Activated T-cell treated with anti-CD3 and anti-CD28 coated beads for 24 hours (primary cell): Measurements from ENCODE around the gene FLNB.

Source experiments
- DNase-seq: peaks from one replicate; pipeline ENCODE4 v3.0.0-alpha.2; 2020; ENCODE audit warnings: low read depth

FLNB gene

DNA sequence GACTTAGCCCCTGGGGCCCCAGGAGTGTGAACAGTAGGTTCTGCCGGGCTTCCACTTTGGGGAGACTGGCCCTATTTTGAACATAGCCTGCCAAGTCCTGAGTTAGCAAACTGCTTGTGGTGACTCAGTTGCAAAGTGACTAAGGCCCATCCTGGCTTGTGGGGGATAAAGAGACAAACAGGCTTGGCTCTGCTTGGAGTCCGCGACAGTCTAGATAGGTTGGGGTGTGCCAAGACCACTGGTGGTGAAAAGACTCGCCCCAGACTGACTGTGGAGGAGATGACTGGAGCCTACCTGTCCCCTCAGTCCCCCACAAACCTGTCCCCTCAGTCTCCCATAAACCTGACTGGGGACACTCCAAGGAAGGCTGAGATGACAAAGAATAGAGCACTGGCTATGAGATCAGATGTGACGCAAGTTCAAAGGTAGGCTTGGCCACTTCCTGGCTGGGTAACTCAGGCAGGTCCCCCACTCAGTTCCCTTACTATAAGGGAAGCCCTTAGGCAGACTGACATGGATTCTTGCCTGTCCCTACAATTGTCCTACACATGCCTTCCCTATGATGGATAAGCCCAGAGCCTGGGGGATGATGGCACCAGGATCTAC, 198.3 kb downstream of the FLNB start:
- no peak for DNase-seq

DNA sequence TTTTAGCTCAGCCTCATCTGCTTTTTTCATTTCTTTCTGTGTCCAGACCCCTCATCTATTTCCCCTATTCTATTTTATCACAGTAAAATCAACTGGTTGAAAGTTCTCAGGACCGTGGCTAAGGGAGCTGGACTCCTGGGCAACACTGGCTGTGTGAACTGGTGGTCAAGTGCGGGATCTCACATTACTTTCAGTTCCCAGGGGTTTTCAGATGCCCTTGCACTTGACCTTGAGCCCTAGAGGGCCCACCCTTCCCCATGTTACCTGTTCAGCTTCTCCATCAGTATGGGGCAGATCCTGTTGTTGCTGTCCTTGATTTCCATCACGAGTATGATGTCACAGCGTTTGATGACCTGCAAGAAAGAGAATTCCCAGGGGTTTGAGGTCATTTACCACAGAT, 199.7 kb downstream of the FLNB start:
- DNase-seq: no peak

DNA sequence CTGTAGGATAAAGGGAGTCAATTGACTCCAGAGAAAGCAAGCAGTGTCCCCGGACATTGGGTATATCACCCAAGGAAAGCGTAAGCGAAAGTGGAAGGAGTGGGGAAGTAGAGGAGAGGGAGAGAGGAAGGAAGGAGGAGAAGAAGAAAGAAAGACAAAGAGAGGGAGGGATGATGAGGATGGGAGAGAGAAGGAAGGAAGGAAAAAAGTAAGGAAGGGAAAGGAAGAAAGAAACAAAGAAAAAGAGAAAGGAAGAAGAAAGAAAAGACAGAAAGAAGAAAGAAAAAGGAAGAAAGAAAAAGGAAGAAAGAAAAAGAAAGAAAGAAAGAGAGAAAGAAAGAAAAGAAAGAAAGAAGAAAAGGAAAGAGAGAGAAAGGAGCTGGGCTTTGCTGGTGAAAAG, 201.7 kb downstream of the FLNB start:
- DNase-seq: no peak

DNA sequence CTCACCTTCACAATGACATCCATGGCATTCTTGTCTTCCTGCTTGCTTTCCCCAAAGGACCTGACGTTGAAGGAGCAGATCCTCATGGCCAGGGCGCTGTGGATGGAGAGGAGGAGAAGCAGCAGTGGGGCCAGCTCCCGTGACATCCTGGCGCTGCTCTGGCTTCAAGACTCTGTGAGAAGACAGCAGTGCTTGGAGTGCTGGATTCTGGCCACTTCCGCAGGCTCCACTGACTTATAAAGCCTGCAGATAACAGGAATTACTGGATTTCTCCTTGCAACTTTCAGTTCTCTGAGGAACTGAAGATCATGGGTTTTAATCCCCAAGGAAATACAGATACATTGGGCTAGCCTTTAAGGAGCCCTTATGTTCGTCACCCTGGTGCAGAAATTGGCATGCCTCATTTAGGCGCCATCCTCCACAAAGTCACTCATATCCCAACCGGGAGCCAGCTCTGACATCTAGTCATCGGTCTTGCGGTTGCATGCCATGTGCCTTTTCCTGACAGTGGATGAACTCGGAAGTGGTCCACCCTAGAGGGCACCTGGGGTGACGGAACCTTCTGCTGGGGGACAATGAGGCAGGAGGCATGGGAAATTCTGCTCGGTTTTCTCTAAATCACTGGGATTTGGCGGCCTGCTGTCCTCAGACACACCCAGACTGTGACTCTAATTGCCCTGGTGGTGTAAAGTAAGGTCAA, 202.7 kb downstream of the FLNB start, which contains the start of gene DNASE1L3:
Gene DNASE1L3, minus strand, starts transcription at position 212 of the 700 bp plus-strand sequence. Its CDS starts 66 bp downstream, at position 146.
- DNase-seq: no peak

DNA sequence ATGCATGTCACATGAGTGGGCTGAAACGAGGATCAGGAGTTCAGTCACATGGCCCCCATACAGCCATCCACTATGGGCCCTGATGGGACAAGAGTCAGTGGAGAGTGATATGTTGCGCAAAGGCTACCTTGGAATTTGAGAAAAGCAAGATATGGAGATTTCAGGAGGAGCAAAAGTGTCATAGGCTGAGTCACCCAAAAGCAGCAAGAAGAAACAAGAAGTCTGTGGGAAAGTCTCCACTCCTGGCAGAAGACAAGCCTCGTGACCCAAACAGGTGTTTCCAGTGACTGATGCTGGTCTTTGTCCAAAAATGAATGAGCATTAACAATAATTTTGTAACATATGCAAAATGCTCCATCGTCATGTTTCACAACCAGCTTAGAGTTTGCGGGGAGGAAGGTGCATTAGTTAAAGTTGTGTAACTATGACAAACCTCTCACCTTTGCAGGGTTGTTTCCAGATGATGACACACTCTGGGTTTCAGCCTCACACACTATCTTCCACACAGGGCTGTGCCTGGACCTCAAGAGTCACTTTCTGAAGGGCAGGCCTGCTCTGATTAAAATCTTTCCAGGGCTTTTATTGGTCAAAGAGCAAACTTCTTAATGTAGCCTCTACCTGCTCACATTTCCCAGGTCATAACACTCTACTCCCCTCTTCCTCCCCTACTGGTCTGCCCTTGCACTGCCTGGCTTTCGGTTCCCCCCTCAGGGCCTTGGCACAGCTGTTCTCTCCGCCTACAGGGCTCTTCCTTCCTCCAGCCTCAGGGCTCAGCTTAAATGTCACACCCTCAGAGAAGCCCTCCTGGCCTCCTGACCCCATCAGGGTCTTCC, 206.5 kb downstream of the FLNB start:
- peak; percentile 26 for DNase-seq

DNA sequence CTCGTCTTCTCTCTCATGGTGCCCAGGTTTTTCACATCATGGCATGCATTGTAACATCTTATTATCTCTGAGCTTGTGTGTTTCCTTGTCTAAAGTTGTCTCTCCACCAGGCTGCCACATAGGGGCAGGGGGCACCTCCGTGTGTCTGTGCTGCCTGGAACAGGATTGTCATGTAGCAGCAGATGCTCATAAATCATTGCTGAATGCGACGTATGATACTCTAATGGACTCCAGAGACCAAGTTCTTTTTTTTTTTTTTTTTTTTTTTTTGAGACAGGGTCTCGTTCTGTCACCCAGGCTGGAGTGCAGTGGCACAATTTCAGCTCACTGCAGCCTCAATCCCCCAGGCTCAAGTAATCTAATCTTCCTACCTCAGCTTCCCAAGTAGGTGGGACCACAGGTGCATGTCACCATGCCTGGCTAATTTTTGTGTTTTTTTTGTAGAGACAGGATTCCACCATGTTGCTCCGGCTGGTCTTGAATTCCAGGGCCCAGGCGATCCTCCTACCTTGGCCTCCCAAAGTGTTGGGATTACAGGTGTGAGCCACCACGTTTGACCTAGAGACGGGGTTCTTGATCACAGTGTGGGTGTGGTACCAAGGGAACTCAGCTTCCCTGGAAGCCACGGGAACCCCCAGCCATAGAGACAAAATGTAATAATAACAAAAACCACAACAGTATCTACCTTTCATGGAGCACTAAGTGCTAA, 207.2 kb downstream of the FLNB start:
- DNase-seq: no peak

DNA sequence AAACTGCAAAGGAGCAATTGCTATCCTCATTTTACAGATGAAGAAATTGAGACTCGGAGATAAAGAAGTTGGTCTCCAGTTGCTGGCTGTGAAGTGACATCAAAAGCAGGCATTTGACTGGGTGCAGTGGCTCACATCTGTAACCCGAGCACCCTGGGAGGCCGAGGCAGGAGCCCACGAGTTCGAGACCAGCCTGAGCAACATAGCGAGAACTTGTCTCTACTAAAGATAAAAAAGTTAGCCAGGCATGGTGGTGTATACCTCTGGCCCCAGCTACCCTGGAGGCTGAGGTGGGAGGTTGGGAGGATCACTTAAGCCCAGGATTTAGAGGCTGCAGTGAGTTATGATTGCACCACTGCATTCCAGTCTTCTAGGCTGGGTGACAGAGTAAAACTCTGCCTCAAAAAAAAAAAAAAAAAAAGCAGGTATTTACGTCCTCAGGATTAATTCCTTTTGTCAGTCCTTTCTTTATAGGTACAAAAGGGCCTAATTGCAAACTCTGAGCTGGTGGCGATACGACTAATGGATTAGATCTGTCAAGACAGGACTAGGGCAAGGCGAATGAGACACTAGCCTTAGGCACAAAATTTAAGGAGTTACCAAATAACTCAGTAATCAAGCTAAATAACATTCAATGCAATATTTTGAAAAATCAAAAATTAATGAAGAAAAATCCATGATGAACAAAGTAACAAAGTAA, 208.4 kb downstream of the FLNB start:
- DNase-seq: no peak

DNA sequence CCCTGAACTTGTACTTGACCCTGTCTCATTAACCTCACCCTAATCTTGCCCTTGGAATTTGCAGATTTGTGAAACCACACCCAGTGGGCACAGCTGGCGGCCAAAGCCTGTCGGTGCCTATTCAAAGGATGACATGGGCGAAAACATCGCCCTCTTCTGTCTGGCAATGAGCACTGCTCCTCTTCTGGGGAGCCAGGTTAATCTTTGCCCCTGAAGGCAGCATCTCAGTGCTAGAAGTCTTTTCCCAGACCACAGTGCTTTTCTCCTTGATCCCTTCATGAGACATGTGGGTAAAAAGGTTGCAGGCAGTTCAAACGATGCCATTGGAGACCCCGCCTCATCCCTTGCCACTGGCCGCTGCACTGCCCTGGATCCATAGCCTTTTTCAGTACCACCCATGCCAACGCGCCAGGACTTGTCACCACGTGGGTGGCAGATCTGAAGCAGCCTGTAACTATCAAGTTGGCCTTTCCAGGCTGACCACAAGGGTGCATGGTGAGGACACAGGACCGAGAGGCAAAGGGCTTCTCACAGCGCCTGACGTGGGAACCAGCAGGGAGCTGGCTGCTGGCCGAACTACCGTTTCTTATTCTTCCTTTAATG, 209.1 kb downstream of the FLNB start:
- peak; percentile 45 for DNase-seq

DNA sequence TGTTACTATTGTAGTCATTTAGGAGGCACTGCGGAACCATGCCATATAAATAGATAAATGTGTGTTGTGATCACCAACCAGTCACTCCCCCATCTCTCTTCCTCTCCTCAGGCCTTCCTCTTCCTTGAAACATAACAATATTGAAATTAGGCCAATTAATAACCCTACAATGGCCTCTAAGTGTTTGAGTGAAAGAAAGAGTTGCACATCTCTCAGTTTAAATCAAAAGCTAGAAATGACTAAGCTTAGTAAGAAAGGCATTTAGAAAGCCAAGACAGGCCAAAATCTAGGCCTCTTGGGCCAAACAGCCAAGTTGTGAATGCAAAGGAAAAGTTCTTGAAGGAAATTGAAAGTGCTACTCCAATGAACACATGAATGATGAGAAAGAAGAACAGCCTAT, 210.7 kb downstream of the FLNB start:
- no peak for DNase-seq
